Nephron (organoid): ENCODE measurements around the gene SPIN3.
"Not testable (repeated sequence)": the region's sequence is repeated elsewhere in the genome, so short reads cannot be mapped to it uniquely, and the experiment has no call there.

Source experiments
- H3K27ac Mint-ChIP-seq, 3 experiments: 2 replicates each; pipeline ENCODE4 v1.8.0; 2020; ENCODE audit warnings: mixed read lengths in 3 of 3, mild to moderate bottlenecking in 2 of 3, moderate library complexity in 1 of 3
- H3K27me3 Mint-ChIP-seq: 2 replicates; pipeline ENCODE4 v1.8.0; 2021; ENCODE audit warnings: low read depth, mild to moderate bottlenecking, moderate library complexity, mixed read lengths
- H3K36me3 Mint-ChIP-seq: 2 replicates; pipeline ENCODE4 v1.8.0; 2020; ENCODE audit warnings: low read depth, mixed read lengths
- H3K4me1 Mint-ChIP-seq: 2 replicates; pipeline ENCODE4 v1.8.0; 2020; ENCODE audit warnings: mixed read lengths
- H3K4me3 Mint-ChIP-seq, 3 experiments: 2 replicates each; pipeline ENCODE4 v1.8.0; 2020; ENCODE audit warnings: mild to moderate bottlenecking in 3 of 3, mixed read lengths in 3 of 3, moderate library complexity in 2 of 3
- H3K9me3 Mint-ChIP-seq: 2 replicates; pipeline ENCODE4 v1.8.0; 2020; ENCODE audit warnings: mixed read lengths
- TF ChIP-seq, protein P1 (sequence below), 3 experiments: fragments of 200-600 bp; sonication (generic); IDR thresholded peaks; one replicate each; pipeline ENCODE4 v1.5.0; 2021; ENCODE audit warnings: antibody characterized with exemption in 3 of 3; ENCODE audit not compliant: unreplicated experiment in 3 of 3

The SPIN3 gene

DNA sequence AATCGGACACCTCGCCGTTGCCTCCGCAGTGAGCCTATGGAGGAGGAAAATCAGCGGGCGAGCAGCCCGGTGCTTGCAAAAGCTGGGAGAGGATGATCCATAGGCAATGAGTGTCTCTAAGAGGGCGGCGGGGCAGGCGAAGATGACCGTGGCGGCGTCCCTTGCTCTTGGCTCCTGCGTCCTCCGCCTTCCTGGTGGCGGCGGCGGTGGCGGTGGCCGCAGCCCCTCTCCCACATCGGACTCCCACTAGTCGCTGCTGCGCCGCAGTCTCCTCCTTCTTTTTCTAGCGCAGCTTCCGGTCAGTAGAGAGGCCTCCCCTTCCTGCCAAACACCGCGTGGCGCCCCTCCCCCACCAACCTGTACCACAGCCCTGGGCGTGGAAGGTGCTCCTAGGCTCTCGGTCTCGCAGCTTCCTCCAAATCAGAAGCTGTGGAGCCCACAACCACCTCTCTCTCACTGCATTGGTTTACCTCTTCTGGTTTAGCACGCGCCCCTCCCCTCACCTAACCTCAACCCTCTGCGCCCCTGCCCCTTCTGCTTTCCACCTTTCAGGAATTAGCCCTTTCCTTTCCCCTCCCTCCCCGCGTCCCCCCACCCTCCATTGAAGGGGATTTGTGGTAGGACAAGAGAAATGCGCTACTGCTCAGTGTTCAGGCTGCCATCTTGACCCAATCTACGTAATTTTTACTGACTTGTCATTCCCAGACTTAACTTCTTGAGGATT lies at the start of gene SPIN3:
SPIN3 (minus strand) TSS at position 271 of the 724 bp plus-strand sequence. CDS start 594 bp downstream, outside the sequence.
- Mint-ChIP-seq H3K36me3 (peaks cover 36% of the 10 kb centered on the region), H3K4me3 (peak within 1 kb of the TSS; percentile 91 to 94 (median 91)), H3K27ac (peak within 1 kb of the TSS; percentile 97 to 99 (median 99)), H3K4me1 (peaks cover 17% of the 10 kb centered on the region), H3K9me3 (peaks cover 5% of the 10 kb centered on the region), H3K27me3 (no peaks in the 10 kb centered on the region)
- TF ChIP-seq, protein P1, sequence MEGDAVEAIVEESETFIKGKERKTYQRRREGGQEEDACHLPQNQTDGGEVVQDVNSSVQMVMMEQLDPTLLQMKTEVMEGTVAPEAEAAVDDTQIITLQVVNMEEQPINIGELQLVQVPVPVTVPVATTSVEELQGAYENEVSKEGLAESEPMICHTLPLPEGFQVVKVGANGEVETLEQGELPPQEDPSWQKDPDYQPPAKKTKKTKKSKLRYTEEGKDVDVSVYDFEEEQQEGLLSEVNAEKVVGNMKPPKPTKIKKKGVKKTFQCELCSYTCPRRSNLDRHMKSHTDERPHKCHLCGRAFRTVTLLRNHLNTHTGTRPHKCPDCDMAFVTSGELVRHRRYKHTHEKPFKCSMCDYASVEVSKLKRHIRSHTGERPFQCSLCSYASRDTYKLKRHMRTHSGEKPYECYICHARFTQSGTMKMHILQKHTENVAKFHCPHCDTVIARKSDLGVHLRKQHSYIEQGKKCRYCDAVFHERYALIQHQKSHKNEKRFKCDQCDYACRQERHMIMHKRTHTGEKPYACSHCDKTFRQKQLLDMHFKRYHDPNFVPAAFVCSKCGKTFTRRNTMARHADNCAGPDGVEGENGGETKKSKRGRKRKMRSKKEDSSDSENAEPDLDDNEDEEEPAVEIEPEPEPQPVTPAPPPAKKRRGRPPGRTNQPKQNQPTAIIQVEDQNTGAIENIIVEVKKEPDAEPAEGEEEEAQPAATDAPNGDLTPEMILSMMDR (IDR thresholded peaks at IDR 0.05; ENCODE audit: unreplicated experiment in 3 of 3): no peak

DNA sequence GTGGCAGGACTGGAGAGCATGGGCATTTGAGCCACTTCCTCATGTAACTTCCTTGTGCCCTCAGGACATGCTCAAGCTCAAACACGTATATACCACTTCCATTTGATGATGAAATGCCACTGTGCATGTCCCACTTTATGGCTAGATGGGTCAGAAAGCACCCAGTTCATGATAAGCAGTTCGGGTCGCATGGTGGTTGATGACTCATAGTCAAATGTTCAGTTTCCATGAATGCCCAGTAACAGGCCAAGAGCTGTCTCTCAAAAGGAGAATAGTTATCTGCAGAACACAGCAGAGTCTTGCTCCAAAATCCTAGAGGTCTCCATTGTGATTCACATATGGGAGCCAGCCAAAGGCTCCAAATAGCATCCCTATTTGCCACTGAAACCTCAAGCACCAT lies 48.9 kb upstream of the SPIN3 start:
- Mint-ChIP-seq H3K4me3 (no peak overlapping the region), H3K4me1 (no peaks in the 10 kb centered on the region), H3K27me3 (no peaks in the 10 kb centered on the region), H3K9me3 (peaks cover 17% of the 10 kb centered on the region), H3K36me3 (no peaks in the 10 kb centered on the region), H3K27ac (no peak overlapping the region)
- TF ChIP-seq, protein P1 (IDR thresholded peaks at IDR 0.05; ENCODE audit: unreplicated experiment in 3 of 3): no peak

DNA sequence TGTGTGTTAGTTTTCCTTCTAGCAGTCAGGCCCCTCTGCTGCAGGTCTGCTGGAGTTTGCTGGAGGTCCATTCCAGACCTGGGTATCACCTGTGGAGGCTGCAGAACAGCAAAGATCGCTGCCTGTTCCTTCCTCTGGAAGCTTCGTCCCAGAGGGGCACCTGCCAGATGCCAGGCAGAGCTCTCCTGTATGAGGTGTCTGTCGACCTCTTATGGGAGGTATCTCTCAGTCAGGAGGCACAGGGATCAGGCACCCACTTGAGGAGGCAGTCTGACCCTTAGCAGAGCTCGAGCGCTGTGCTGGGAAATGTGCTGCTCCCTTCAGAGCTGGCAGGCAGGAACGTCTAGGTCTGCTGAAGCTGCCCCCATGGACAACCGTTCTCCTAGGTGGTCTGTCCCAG lies 41.9 kb upstream of the SPIN3 start:
- not testable (repeated sequence) for H3K27me3 Mint-ChIP-seq, H3K4me3 Mint-ChIP-seq

DNA sequence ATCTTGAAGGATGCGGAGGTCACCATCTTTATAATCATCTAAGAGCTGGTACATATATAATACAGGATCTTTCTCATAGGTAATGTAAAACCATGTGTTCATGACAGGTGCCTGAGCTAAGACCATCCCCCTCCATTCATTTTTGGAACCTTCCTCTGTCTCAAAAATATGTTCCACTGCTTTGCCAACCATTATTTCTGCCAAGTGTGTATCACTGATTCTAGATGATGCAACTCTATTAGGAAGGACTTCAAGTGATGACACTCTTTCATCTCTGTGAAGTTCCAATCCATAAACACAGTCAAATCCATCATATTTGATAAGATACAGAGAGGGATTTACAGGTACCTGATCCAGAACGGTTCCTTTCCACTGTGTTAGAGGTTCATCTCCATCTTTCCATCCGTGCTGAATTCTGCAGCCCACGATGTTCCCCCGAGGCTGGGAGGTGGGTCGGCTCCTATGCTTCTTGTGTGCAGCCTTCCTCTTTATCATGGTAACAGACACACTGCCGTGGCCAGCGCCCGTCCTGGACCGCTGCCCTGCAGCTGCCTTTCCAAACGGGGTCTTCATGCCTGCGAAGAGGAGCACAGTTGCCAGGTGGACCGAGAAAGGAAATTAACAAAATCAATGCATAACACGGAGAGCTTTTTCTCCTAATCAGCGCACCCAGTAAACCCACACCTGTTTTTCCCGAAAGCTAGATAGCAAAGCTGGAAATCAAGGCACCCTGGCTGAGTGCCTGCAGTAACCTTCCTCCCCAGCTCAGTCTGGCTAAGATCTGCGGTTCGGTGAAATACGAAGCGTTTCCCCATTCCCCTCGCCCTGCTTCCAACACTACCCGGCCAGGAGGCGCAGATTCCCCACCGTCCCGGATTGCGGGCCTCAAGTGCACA lies 718 bp downstream of the SPIN3 start:
- no peaks in the 10 kb centered on the region for H3K27me3 Mint-ChIP-seq
- peaks cover 3% of the 10 kb centered on the region for H3K9me3 Mint-ChIP-seq
- peak overlapping the region; percentile 97 to 99 (median 99) for H3K27ac Mint-ChIP-seq
- peaks cover 17% of the 10 kb centered on the region for H3K4me1 Mint-ChIP-seq
- H3K4me3 Mint-ChIP-seq: peak overlapping the region; percentile 91 to 94 (median 91)
- TF ChIP-seq, protein P1 (IDR thresholded peaks at IDR 0.05; ENCODE audit: unreplicated experiment in 3 of 3): no peak
- peaks cover 37% of the 10 kb centered on the region for H3K36me3 Mint-ChIP-seq

More for the DNA sequence above, 41.9 kb upstream of the SPIN3 start:
- H3K27ac Mint-ChIP-seq, H3K4me1 Mint-ChIP-seq, H3K36me3 Mint-ChIP-seq: not testable (repeated sequence)
- H3K9me3 Mint-ChIP-seq: peaks cover 25% of the 10 kb centered on the region

DNA sequence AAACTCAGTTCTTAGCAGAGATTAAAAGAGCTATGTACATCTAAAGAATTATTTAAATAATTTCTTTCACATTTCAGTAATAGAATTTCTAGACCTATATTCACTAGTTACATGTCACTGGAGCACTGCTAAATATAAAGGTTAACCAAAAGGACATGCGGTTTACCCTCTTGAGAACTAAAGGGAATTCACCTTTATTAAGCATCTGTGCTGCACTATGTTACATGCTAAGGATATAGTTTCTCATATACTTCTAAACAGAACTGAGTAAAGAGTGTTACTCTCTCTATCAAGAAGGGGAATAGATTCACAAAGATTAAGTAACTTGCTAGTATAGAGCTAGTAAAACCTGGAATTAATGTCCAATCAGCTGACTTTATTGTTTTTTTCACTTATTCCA lies 7.6 kb downstream of the SPIN3 start:
- H3K9me3 Mint-ChIP-seq: no peaks in the 10 kb centered on the region
- no peak overlapping the region for H3K4me3 Mint-ChIP-seq
- no peaks in the 10 kb centered on the region for H3K27me3 Mint-ChIP-seq
- H3K36me3 Mint-ChIP-seq: peaks cover 47% of the 10 kb centered on the region
- H3K27ac Mint-ChIP-seq: no peak overlapping the region
- TF ChIP-seq, protein P1 (IDR thresholded peaks at IDR 0.05; ENCODE audit: unreplicated experiment in 3 of 3): no peak
- H3K4me1 Mint-ChIP-seq: peaks cover 1% of the 10 kb centered on the region

DNA sequence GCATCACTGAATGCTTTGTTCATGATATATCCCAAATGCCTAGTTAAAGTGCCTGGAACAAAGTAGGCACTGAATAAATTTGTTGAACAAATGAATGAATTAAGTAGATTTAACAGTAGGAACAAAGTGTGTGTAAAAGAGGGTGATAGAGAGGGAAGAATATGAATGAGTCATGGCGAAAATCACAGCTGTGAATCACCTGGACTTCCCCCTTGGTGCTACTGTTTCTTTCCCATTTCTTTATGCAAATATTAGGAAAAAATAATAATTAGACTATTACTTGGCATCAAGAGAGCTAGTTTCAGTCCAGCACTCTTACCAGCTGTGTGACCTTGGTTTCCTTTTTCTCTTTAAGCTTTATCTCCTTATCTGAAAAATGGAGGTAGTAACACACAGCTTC lies 9.2 kb downstream of the SPIN3 start:
- Mint-ChIP-seq H3K27me3 (no peaks in the 10 kb centered on the region), H3K4me3 (no peak overlapping the region), H3K36me3 (peaks cover 31% of the 10 kb centered on the region), H3K4me1 (peaks cover 4% of the 10 kb centered on the region), H3K9me3 (no peaks in the 10 kb centered on the region), H3K27ac (no peak overlapping the region)
- TF ChIP-seq, protein P1 (IDR thresholded peaks at IDR 0.05; ENCODE audit: unreplicated experiment in 3 of 3): no peak
